Left ventricle myocardium inferior (tissue), 1 donor: ENCODE data around the gene HDGFL2. TPM values are rescaled to one million over a fixed set of nuclear protein-coding genes. Genes with fewer than 3 reads are reported as not detected.
"Not testable (repeated sequence)": the region's sequence is repeated elsewhere in the genome, so short reads cannot be mapped to it uniquely, and the experiment has no call there.

ENCODE experiments used
- DNase-seq: peaks from one replicate; pipeline ENCODE4 v3.0.0-alpha.2; 2020
- H3K27ac ChIP-seq: fragments of 200-600 bp; replicated peaks from 2 replicates; pipeline ENCODE4 v1.8.0; 2021
- H3K27me3 ChIP-seq: fragments of 200-600 bp; 2 replicates; pipeline ENCODE4 v1.8.0; 2021; ENCODE audit warnings: low read depth
- H3K36me3 ChIP-seq: fragments of 200-600 bp; 2 replicates; pipeline ENCODE4 v1.8.0; 2021
- H3K4me1 ChIP-seq: fragments of 200-600 bp; 2 replicates; pipeline ENCODE4 v1.8.0; 2021
- H3K4me3 ChIP-seq: fragments of 200-600 bp; 2 replicates; pipeline ENCODE4 v1.8.0; 2021; ENCODE audit warnings: mild to moderate bottlenecking, moderate library complexity
- H3K9me3 ChIP-seq: fragments of 200-600 bp; replicated peaks from 2 replicates; pipeline ENCODE4 v1.8.0; 2021
- intact Hi-C: fragments of 100-400 bp; cut with micrococcal nuclease; formaldehyde crosslinking; loops from one replicate; pipeline ENCODE4 v1.11.0; 2022
- total RNA-seq: library from RNA; stranded (reverse); fragmentation: NEBNext Ultra II Directional; extraction: Animal tissue kit (Norgen Biotek cat#: 25700); gene quantifications from one replicate; pipeline ENCODE4 v1.2.1, GENCODE V29; 2021
- TF ChIP-seq, protein P1 (sequence below): fragments of 200-600 bp; IDR thresholded peaks from 2 replicates; pipeline ENCODE4 v1.8.0; 2021; ENCODE audit warnings: antibody characterized with exemption, mild to moderate bottlenecking, borderline replicate concordance
- donor health status: DM: no; HTN: yes; CAD: no; lungs with severe emphysema.

HDGFL2 gene
- total RNA-seq, 1 donor from 2014 or later: 22.8 TPM

DNA sequence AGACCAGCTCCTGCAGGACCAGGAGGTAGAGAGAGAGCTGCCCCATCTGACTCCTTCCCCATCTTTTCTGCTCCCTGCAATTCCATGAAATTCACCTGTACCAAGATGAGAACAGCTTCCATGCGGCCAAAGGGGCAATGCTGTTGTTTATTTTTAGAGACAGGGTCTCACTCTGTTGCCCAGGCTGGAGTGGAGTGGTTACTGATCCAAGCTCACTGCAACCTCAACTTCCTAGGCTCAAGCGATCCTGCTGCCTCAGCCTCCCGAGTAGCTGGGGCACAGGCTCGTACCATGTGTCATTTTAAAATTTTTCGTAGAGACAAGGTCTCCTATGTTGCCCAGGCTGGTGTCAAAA is 49.8 kb downstream of the HDGFL2 start:
- intact Hi-C loops: no loop called here
- no peak overlapping the region for H3K27ac ChIP-seq
- no peaks in the 10 kb centered on the region for H3K9me3 ChIP-seq
- peaks cover 27% of the 10 kb centered on the region for H3K4me1 ChIP-seq
- TF ChIP-seq, protein P1, sequence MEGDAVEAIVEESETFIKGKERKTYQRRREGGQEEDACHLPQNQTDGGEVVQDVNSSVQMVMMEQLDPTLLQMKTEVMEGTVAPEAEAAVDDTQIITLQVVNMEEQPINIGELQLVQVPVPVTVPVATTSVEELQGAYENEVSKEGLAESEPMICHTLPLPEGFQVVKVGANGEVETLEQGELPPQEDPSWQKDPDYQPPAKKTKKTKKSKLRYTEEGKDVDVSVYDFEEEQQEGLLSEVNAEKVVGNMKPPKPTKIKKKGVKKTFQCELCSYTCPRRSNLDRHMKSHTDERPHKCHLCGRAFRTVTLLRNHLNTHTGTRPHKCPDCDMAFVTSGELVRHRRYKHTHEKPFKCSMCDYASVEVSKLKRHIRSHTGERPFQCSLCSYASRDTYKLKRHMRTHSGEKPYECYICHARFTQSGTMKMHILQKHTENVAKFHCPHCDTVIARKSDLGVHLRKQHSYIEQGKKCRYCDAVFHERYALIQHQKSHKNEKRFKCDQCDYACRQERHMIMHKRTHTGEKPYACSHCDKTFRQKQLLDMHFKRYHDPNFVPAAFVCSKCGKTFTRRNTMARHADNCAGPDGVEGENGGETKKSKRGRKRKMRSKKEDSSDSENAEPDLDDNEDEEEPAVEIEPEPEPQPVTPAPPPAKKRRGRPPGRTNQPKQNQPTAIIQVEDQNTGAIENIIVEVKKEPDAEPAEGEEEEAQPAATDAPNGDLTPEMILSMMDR: no peak
- no peaks in the 10 kb centered on the region for H3K36me3 ChIP-seq
- peaks cover 20% of the 10 kb centered on the region for H3K27me3 ChIP-seq
- no peak for DNase-seq
- no peak overlapping the region for H3K4me3 ChIP-seq

DNA sequence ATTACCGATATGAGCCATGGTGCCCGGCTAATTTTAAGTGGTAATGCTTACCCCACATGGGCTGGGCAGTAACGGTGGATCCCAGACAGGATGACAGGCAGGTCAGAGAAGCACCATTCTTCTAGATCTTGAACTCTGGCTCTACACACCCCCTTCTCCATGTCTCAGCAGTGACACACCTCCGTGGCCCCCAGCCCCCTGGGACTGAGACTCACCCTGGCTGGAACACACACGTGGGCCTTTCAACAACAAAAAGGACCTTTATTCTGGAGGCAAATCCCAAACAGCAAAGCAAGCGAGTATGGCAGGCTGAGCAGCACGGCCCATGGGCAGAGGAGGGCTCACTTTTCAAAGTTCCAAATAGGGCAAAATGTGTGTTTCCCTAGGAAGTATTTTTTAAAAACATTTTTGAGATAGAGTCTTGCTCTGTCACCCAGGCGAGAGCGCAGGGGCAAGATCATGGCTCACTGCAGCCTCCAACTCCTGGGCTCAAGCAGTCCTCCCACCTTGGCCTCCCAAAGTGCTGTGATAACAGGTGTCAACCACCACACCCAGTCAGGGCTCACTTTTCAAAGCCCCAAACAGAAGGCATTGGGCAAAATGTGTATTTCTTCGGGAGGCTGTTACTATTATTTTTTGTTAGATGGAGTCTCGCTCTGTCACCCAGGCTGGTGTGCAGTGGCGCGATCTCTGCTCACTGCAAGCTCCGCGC is 50.4 kb downstream of the HDGFL2 start:
- H3K27ac ChIP-seq: no peak overlapping the region
- no peaks in the 10 kb centered on the region for H3K36me3 ChIP-seq
- TF ChIP-seq, protein P1: no peak

DNA sequence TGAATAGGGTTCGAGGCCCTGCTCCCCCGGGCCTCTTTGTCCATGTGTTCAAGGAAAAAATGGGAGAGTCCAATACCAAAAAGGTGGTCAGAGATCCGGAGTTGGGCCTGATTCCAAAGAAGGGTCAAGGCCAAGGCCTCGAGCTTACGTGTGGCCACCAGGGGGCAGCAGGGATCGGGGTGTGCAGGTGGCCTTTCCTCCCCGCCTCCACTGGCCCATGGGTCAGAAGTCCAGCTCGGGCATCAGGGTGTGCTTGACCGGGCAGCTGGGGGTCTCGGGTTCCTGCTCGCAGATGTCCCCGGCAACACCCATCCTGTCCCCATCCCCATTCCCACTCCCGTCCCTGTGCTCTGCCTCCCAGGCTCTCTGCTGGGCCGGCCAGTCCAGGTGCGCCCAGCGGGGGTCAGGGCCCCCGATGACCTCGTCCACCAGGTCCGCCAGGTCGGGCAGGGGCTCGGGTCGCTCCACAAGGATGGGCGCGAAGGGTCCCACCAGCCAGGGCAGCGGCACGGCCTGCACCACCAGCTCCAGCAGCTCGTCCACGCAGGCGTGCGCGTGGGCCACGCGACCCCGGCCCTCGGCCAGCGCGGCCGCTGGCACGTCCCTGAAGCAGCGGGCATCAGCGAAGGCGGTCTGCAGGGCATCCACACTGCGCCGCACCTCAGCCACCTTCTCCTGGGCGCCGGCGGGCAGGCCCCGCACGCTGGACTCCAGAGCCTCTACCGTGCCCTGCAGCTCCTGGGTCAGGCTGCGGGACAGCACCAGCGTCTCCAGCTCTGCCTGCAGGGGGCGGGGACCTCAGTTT is 51.4 kb downstream of the HDGFL2 start:
- Histone ChIP-seq H3K27ac (no peak overlapping the region), H3K27me3 (peaks cover 9% of the 10 kb centered on the region), H3K4me1 (peaks cover 16% of the 10 kb centered on the region), H3K36me3 (no peaks in the 10 kb centered on the region), H3K9me3 (no peaks in the 10 kb centered on the region), H3K4me3 (no peak overlapping the region)
- peak; percentile 51 for DNase-seq
- intact Hi-C loops: no loop called here
- TF ChIP-seq, protein P1: peak; percentile 71

More for the DNA sequence above, 50.4 kb downstream of the HDGFL2 start:
- H3K27me3 ChIP-seq: peaks cover 14% of the 10 kb centered on the region
- intact Hi-C loops: no loop called here
- H3K4me3 ChIP-seq: no peak overlapping the region
- DNase-seq: no peak
- H3K9me3 ChIP-seq: no peaks in the 10 kb centered on the region
- H3K4me1 ChIP-seq: peaks cover 25% of the 10 kb centered on the region

DNA sequence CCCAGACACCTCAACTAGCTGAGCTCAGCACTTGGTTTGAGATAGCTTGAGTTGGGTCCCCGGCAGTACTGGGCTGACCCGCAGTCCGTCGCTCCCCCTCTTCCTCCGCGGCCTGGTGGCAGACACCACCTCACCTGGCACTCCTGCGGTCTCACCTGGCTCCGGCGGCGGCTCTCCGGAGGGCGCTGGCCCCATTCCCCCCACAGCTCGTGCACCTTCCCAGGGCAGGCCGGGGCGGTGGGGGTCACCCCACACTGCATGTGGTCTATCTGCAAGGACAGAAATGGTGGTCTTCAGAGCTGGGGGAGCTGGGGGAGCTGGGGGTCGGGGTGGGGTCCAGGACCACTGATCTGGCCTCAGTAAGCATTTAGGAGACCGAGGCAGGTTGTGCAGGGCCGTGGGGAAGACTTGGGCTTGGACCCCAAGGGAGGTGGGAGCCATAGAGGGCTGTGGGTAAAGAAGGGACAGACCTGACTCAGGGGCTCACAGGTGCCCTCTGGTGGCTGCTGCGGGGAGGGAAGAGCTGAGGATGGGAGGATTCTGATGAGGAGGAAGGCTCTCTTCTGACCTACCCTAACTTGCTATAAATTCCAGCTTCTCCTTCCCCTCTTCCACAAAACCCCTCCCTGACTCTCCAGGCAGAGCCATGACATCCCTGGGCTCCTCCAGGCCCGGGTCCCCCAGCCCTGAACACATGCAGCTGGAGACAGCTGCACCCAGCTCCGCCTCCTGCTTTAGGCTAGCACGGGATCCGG is 52.9 kb downstream of the HDGFL2 start:
- no peaks in the 10 kb centered on the region for H3K9me3 ChIP-seq
- H3K4me1 ChIP-seq: peaks cover 2% of the 10 kb centered on the region
- H3K27me3 ChIP-seq: no peaks in the 10 kb centered on the region
- H3K4me3 ChIP-seq: no peak overlapping the region
- no peak overlapping the region for H3K27ac ChIP-seq
- H3K36me3 ChIP-seq: no peaks in the 10 kb centered on the region
- TF ChIP-seq, protein P1: peak; percentile 80
- DNase-seq: peak; percentile 58
- intact Hi-C loops: no loop called here

DNA sequence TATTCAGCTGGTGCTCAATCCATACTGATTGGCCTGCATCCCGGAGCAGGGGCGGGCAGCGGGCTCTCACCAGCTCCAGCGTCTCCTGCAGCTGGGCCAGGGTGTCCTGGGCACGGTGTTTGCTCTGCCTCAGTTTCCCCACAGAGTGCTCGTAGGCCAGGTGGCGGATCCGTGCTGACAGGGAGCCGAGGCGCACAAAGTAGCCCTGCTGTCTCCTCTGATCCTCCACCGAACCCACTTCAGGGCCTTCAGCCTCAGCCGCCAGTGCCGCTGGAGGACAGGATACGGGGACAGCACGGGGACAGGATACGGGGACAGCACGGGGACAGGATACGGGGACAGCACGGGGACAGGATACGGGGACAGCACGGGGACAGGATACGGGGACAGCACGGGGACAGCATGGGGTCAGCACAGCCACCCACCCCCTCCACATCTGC is 53.5 kb downstream of the HDGFL2 start:
- no peak overlapping the region for H3K27ac ChIP-seq
- intact Hi-C loops: no loop called here
- no peaks in the 10 kb centered on the region for H3K27me3 ChIP-seq
- H3K9me3 ChIP-seq: no peaks in the 10 kb centered on the region
- H3K4me3 ChIP-seq: no peak overlapping the region
- no peaks in the 10 kb centered on the region for H3K36me3 ChIP-seq
- no peak for DNase-seq
- no peaks in the 10 kb centered on the region for H3K4me1 ChIP-seq
- TF ChIP-seq, protein P1: no peak

DNA sequence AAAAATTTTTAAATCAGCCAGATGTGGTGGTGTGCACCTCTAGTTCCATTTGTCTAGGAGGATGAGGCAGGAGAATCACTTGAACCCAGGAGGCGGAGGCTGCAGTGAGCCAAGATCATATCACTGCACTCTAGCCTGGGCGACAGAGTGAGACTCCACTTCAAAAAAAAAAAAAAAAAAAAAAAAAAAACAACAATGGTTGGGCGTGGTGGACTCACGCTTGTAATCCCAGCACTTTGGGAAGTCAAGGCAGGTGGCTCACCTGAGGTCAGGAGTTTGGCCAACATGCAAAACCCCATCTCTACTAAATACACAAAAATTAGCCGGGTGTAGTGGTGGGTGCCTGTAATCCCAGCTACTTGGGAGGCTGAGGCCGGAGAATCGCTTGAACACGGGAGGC is 55.3 kb downstream of the HDGFL2 start:
- H3K4me1 ChIP-seq, H3K27me3 ChIP-seq, H3K4me3 ChIP-seq, H3K36me3 ChIP-seq, intact Hi-C loops, H3K27ac ChIP-seq, H3K9me3 ChIP-seq, DNase-seq: not testable (repeated sequence)
